ENCODE measurements around the gene GSK3B. TPM values are rescaled to one million over a fixed set of nuclear protein-coding genes. Genes with fewer than 3 reads are reported as not detected.

Gene GSK3B
- total and polyA plus RNA-seq, 2 experiments from 2014 or later: 29.0 to 45.3 TPM

DNA sequence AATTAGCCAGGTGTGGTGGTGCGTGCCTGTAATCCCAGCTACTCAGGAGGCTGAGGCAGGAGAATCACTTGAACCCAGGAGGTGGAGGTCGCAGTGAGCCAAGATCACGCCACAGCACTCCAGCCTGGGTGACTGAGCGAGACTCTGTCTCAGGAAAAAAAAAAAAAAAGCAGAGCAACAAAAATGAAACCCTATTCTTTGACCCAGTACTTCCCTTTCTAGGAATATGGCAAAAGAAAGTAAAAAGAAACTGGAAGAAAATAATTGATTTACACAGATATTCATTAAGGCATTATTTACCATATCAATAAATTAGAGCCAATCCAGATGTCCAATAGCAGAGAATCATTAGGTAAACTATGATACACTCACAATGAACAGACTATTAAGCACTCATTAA is 67.0 kb downstream of the GSK3B start:
- peaks cover 100% of the 10 kb centered on the region for H3K79me2 ChIP-seq (replicated peaks; ENCODE audit: insufficient read depth)
- H3K27me3 ChIP-seq (ENCODE audit: insufficient read depth): no peaks in the 10 kb centered on the region
- no peak for TF ChIP-seq CREB1 (CRISPR knock-in tag; IDR thresholded peaks at IDR 0.05; ENCODE audit: low read depth)
- TF ChIP-seq, protein P1, sequence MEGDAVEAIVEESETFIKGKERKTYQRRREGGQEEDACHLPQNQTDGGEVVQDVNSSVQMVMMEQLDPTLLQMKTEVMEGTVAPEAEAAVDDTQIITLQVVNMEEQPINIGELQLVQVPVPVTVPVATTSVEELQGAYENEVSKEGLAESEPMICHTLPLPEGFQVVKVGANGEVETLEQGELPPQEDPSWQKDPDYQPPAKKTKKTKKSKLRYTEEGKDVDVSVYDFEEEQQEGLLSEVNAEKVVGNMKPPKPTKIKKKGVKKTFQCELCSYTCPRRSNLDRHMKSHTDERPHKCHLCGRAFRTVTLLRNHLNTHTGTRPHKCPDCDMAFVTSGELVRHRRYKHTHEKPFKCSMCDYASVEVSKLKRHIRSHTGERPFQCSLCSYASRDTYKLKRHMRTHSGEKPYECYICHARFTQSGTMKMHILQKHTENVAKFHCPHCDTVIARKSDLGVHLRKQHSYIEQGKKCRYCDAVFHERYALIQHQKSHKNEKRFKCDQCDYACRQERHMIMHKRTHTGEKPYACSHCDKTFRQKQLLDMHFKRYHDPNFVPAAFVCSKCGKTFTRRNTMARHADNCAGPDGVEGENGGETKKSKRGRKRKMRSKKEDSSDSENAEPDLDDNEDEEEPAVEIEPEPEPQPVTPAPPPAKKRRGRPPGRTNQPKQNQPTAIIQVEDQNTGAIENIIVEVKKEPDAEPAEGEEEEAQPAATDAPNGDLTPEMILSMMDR (conservative IDR thresholded peaks at IDR 0.05; ENCODE audit: low read depth in 2 of 2): no peak
- TF ChIP-seq NANOG (IDR thresholded peaks at IDR 0.05; ENCODE audit: borderline replicate concordance): no peak
- no peak for TF ChIP-seq STAT1 (IDR thresholded peaks at IDR 0.05; ENCODE audit: unreplicated experiment)
- no peak for TF ChIP-seq JUNB (IDR thresholded peaks at IDR 0.05; ENCODE audit: unreplicated experiment)
- no peak for TF ChIP-seq EZH2phosphoT487 (IDR thresholded peaks at IDR 0.05; ENCODE audit: unreplicated experiment)
- TF ChIP-seq EZH2 (IDR thresholded peaks at IDR 0.05; ENCODE audit: low read depth, unreplicated experiment): no peak
- TF ChIP-seq ZNF114 (CRISPR knock-in tag; IDR thresholded peaks at IDR 0.05): no peak
- TF ChIP-seq, protein P2, sequence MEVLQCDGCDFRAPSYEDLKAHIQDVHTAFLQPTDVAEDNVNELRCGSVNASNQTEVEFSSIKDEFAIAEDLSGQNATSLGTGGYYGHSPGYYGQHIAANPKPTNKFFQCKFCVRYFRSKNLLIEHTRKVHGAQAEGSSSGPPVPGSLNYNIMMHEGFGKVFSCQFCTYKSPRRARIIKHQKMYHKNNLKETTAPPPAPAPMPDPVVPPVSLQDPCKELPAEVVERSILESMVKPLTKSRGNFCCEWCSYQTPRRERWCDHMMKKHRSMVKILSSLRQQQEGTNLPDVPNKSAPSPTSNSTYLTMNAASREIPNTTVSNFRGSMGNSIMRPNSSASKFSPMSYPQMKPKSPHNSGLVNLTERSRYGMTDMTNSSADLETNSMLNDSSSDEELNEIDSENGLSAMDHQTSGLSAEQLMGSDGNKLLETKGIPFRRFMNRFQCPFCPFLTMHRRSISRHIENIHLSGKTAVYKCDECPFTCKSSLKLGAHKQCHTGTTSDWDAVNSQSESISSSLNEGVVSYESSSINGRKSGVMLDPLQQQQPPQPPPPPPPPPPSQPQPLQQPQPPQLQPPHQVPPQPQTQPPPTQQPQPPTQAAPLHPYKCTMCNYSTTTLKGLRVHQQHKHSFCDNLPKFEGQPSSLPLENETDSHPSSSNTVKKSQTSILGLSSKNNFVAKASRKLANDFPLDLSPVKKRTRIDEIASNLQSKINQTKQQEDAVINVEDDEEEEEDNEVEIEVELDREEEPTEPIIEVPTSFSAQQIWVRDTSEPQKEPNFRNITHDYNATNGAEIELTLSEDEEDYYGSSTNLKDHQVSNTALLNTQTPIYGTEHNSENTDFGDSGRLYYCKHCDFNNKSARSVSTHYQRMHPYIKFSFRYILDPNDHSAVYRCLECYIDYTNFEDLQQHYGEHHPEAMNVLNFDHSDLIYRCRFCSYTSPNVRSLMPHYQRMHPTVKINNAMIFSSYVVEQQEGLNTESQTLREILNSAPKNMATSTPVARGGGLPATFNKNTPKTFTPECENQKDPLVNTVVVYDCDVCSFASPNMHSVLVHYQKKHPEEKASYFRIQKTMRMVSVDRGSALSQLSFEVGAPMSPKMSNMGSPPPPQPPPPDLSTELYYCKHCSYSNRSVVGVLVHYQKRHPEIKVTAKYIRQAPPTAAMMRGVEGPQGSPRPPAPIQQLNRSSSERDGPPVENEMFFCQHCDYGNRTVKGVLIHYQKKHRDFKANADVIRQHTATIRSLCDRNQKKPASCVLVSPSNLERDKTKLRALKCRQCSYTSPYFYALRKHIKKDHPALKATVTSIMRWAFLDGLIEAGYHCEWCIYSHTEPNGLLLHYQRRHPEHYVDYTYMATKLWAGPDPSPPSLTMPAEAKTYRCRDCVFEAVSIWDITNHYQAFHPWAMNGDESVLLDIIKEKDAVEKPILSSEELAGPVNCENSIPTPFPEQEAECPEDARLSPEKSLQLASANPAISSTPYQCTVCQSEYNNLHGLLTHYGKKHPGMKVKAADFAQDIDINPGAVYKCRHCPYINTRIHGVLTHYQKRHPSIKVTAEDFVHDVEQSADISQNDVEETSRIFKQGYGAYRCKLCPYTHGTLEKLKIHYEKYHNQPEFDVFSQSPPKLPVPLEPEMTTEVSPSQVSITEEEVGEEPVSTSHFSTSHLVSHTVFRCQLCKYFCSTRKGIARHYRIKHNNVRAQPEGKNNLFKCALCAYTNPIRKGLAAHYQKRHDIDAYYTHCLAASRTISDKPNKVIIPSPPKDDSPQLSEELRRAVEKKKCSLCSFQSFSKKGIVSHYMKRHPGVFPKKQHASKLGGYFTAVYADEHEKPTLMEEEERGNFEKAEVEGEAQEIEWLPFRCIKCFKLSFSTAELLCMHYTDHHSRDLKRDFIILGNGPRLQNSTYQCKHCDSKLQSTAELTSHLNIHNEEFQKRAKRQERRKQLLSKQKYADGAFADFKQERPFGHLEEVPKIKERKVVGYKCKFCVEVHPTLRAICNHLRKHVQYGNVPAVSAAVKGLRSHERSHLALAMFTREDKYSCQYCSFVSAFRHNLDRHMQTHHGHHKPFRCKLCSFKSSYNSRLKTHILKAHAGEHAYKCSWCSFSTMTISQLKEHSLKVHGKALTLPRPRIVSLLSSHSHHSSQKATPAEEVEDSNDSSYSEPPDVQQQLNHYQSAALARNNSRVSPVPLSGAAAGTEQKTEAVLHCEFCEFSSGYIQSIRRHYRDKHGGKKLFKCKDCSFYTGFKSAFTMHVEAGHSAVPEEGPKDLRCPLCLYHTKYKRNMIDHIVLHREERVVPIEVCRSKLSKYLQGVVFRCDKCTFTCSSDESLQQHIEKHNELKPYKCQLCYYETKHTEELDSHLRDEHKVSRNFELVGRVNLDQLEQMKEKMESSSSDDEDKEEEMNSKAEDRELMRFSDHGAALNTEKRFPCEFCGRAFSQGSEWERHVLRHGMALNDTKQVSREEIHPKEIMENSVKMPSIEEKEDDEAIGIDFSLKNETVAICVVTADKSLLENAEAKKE (CRISPR knock-in tag; IDR thresholded peaks at IDR 0.05): no peak
- TF ChIP-seq, protein P3, sequence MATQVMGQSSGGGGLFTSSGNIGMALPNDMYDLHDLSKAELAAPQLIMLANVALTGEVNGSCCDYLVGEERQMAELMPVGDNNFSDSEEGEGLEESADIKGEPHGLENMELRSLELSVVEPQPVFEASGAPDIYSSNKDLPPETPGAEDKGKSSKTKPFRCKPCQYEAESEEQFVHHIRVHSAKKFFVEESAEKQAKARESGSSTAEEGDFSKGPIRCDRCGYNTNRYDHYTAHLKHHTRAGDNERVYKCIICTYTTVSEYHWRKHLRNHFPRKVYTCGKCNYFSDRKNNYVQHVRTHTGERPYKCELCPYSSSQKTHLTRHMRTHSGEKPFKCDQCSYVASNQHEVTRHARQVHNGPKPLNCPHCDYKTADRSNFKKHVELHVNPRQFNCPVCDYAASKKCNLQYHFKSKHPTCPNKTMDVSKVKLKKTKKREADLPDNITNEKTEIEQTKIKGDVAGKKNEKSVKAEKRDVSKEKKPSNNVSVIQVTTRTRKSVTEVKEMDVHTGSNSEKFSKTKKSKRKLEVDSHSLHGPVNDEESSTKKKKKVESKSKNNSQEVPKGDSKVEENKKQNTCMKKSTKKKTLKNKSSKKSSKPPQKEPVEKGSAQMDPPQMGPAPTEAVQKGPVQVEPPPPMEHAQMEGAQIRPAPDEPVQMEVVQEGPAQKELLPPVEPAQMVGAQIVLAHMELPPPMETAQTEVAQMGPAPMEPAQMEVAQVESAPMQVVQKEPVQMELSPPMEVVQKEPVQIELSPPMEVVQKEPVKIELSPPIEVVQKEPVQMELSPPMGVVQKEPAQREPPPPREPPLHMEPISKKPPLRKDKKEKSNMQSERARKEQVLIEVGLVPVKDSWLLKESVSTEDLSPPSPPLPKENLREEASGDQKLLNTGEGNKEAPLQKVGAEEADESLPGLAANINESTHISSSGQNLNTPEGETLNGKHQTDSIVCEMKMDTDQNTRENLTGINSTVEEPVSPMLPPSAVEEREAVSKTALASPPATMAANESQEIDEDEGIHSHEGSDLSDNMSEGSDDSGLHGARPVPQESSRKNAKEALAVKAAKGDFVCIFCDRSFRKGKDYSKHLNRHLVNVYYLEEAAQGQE (IDR thresholded peaks at IDR 0.05; ENCODE audit: unreplicated experiment): no peak
- TF ChIP-seq, protein P4, sequence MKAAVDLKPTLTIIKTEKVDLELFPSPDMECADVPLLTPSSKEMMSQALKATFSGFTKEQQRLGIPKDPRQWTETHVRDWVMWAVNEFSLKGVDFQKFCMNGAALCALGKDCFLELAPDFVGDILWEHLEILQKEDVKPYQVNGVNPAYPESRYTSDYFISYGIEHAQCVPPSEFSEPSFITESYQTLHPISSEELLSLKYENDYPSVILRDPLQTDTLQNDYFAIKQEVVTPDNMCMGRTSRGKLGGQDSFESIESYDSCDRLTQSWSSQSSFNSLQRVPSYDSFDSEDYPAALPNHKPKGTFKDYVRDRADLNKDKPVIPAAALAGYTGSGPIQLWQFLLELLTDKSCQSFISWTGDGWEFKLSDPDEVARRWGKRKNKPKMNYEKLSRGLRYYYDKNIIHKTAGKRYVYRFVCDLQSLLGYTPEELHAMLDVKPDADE (IDR thresholded peaks at IDR 0.05): no peak
- no peak for TF ChIP-seq POLR2AphosphoS5 (IDR thresholded peaks at IDR 0.05; ENCODE audit: low read depth)
- H3K4me1 ChIP-seq (ENCODE audit: insufficient read depth): peaks cover 34% of the 10 kb centered on the region; the same call in 1 of the 2 replicates
- H3K4me2 ChIP-seq: no peak overlapping the region
- no peaks in the 10 kb centered on the region for H3K9me2 ChIP-seq (ENCODE audit: insufficient read depth)
- no peak overlapping the region for H3K27ac Mint-ChIP-seq
- H2AFZ ChIP-seq: no peak overlapping the region
- H3K36me3 Mint-ChIP-seq (ENCODE audit: low read depth): no peaks in the 10 kb centered on the region; the same call in 2 of the 3 replicates
- H3F3A ChIP-seq (replicated peaks; ENCODE audit: low read depth): no peaks in the 10 kb centered on the region
- H4K20me1 ChIP-seq (replicated peaks; ENCODE audit: insufficient read depth): peaks cover 30% of the 10 kb centered on the region
- H3K9me3 Mint-ChIP-seq: no peaks in the 10 kb centered on the region
- H3K27me3 Mint-ChIP-seq (ENCODE audit: insufficient read depth, low read depth, poor library complexity): no peaks in the 10 kb centered on the region
- H3K36me3 ChIP-seq (ENCODE audit: insufficient read depth): no peaks in the 10 kb centered on the region
- H3K4me3 Mint-ChIP-seq: no peak overlapping the region
- ATAC-seq: no peak
- no peak for DNase-seq (ENCODE audit: low spot score)
- no peak overlapping the region for H3K4me3 ChIP-seq
- peaks cover 23% of the 10 kb centered on the region for H3K4me1 Mint-ChIP-seq
- no peak overlapping the region for H3K27ac ChIP-seq (ENCODE audit: low read depth)

Data from GM23338 (cell line).